GM12878 (cell line): ENCODE results near the gene TMEM72. TPM values are rescaled to one million over a fixed set of nuclear protein-coding genes. Genes with fewer than 3 reads are reported as not detected.
A peak's percentile ranks its signal among the peaks of the same experiment; 100 is the strongest.

ENCODE experiments used
- ATF7 ChIP-seq: fragments of 450-650 bp; IDR thresholded peaks from 2 replicates; pipeline ENCODE4 v1.6.1; 2016; ENCODE audit warnings: low read depth, mild to moderate bottlenecking
- CBFB ChIP-seq: IDR thresholded peaks from 2 replicates; pipeline ENCODE4 v1.6.1; 2016; ENCODE audit warnings: antibody characterized with exemption, low read depth
- FOXK2 ChIP-seq: fragments of 450-650 bp; IDR thresholded peaks from 2 replicates; pipeline ENCODE4 v1.6.1; 2017; ENCODE audit warnings: mild to moderate bottlenecking, moderate library complexity
- GATAD2B ChIP-seq: fragments of 450-650 bp; conservative IDR thresholded peaks from 2 replicates; pipeline ENCODE4 v1.6.1; 2017; ENCODE audit warnings: low read depth, mild to moderate bottlenecking, moderate library complexity
- HDAC6 ChIP-seq: fragments of 200-600 bp; sonication (generic); IDR thresholded peaks from one replicate; pipeline ENCODE4 v1.8.0; 2017; ENCODE audit warnings: antibody characterized with exemption; ENCODE audit not compliant: unreplicated experiment
- IKZF1 ChIP-seq: fragments of 450-650 bp; conservative IDR thresholded peaks from 2 replicates; pipeline ENCODE4 v1.6.1; 2017; ENCODE audit warnings: antibody characterized with exemption, mild to moderate bottlenecking
- NFXL1 ChIP-seq: fragments of 450-650 bp; IDR thresholded peaks from 2 replicates; pipeline ENCODE4 v1.6.1; 2017; ENCODE audit warnings: antibody characterized with exemption, mild to moderate bottlenecking, borderline replicate concordance
- NFYB ChIP-seq: IDR thresholded peaks from 2 replicates; pipeline ENCODE4 v1.6.1; 2011; ENCODE audit warnings: low read depth, mild to moderate bottlenecking, low read length, improper control_type of control experiment, moderate library complexity; ENCODE audit not compliant: insufficient read depth
- SMAD5 ChIP-seq: IDR thresholded peaks from 2 replicates; pipeline ENCODE4 v1.6.1; 2016; ENCODE audit warnings: antibody characterized with exemption, low read depth
- TBL1XR1 ChIP-seq: IDR thresholded peaks from 2 replicates; pipeline ENCODE4 v1.6.1; 2012; ENCODE audit warnings: low read depth, low read length, improper control_type of control experiment
- ZNF274 ChIP-seq: IDR thresholded peaks from one replicate; pipeline ENCODE4 v1.8.0; 2011; ENCODE audit not compliant: insufficient read length, insufficient read depth
- polyA plus RNA-seq, 11 experiments: library from polyadenylated mRNA; depleted of rRNA in 4 of 11; unstranded in 6 of 11; stranded (reverse) in 5 of 11; fragments of >200 nt; fragmentation: Nextera tagmentation in 4 of 11; fragmentation: Illumina TruSeq in 1 of 11; extraction: Ambion mirVana in 4 of 11; extraction: Trizol in 1 of 11; gene quantifications; 1 replicate in 1 of 11; 2 replicates in 10 of 11; pipeline versions ENCODE4 v1.2.1 to v1.2.3, GENCODE V29; 2011 to 2016; ENCODE audit warnings: inconsistent platforms in 2 of 11, missing spikeins in 2 of 11, low read depth in 1 of 11
- total RNA-seq, 4 experiments: library from RNA; depleted of rRNA in 3 of 4; stranded (reverse); fragments of >200 nt in 3 of 4; fragmentation: Illumina TruSeq in 1 of 4; extraction: Trizol in 1 of 4; gene quantifications; 2 replicates each; pipeline versions ENCODE4 v1.2.1 to v1.2.3, GENCODE V29; 2013 to 2021
- TF ChIP-seq, protein P1 (sequence below): fragments of 450-650 bp; IDR thresholded peaks from 2 replicates; pipeline ENCODE4 v1.6.1; 2017; ENCODE audit warnings: mild to moderate bottlenecking, moderate library complexity
- TF ChIP-seq, protein P2 (sequence below): IDR thresholded peaks from 2 replicates; pipeline ENCODE4 v1.6.1; 2012; ENCODE audit warnings: low read depth, low read length, improper control_type of control experiment
- TF ChIP-seq, protein P3 (sequence below): fragments of 450-650 bp; conservative IDR thresholded peaks from 2 replicates; pipeline ENCODE4 v1.6.1; 2017; ENCODE audit warnings: mild to moderate bottlenecking, moderate library complexity
- TF ChIP-seq, protein P4 (sequence below): fragments of 450-650 bp; formaldehyde crosslinking; IDR thresholded peaks from 2 replicates; pipeline ENCODE4 v1.4.0; 2020; ENCODE audit warnings: mild to moderate bottlenecking, moderate library complexity
- TF ChIP-seq, protein P5 (sequence below): IDR thresholded peaks from 2 replicates; pipeline ENCODE4 v1.6.1; 2011; ENCODE audit warnings: borderline replicate concordance, low read depth, mild to moderate bottlenecking, moderate library complexity, low read length; ENCODE audit not compliant: insufficient read depth, poor library complexity, severe bottlenecking

Gene TMEM72
- total and polyA plus RNA-seq, 10 of the 15 experiments (the other 5 are each of a cell fraction or from before 2014, with no cell fraction given), result 0.12 TPM; not detected in 9

DNA sequence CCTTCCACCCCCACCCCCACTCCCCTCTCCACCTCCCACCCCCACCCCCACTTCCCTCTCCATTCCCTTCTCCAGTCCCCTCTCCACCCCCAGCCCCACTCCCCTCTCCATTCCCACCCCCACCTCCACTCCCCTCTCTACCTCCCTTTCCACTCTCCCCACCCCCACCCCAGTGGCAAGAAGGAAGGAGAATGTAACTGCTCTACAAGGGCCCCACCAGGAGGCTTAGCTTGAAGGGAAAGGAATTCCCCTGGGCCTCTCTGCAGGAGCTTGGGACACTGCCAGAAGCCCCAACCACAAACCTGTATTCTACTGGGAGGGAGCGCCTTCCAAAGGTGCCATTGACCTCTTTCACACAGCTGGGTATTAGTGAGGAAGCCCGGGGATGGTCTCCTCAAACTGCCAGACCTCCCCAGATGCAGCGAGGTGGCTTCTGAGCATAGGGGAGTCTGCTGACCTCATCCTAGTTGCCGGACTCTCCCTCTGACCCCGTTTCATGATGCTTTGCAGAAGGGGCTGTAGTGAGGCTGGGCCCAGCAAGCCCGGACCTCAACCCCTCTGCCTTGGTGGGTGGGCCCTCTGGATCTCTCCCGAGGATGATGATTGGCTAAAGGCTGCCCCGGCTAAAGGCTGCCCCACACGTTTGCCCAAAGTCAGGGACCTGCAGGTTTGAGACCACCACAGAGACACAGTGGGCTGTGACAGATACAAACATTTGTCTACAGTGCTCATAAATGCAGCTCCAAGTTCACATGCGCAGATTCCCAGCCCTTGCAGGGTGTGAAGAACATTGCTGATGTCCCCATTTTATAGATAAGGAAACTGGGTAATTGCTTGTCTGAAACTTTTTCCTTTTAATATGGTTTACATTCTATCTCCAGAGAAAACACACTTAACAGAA is 64.5 kb downstream of the TMEM72 start (continued):
- TF ChIP-seq, protein P1, sequence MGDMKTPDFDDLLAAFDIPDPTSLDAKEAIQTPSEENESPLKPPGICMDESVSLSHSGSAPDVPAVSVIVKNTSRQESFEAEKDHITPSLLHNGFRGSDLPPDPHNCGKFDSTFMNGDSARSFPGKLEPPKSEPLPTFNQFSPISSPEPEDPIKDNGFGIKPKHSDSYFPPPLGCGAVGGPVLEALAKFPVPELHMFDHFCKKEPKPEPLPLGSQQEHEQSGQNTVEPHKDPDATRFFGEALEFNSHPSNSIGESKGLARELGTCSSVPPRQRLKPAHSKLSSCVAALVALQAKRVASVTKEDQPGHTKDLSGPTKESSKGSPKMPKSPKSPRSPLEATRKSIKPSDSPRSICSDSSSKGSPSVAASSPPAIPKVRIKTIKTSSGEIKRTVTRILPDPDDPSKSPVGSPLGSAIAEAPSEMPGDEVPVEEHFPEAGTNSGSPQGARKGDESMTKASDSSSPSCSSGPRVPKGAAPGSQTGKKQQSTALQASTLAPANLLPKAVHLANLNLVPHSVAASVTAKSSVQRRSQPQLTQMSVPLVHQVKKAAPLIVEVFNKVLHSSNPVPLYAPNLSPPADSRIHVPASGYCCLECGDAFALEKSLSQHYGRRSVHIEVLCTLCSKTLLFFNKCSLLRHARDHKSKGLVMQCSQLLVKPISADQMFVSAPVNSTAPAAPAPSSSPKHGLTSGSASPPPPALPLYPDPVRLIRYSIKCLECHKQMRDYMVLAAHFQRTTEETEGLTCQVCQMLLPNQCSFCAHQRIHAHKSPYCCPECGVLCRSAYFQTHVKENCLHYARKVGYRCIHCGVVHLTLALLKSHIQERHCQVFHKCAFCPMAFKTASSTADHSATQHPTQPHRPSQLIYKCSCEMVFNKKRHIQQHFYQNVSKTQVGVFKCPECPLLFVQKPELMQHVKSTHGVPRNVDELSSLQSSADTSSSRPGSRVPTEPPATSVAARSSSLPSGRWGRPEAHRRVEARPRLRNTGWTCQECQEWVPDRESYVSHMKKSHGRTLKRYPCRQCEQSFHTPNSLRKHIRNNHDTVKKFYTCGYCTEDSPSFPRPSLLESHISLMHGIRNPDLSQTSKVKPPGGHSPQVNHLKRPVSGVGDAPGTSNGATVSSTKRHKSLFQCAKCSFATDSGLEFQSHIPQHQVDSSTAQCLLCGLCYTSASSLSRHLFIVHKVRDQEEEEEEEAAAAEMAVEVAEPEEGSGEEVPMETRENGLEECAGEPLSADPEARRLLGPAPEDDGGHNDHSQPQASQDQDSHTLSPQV, result no peak
- TF ChIP-seq SMAD5 (no peak), TBL1XR1 (no peak), NFYB (0 out of 2 replicates have a peak, but pooled peaks have one; percentile 40), IKZF1 (peak; percentile 33; the same call in 1 of the 2 replicates), NFXL1 (no peak), FOXK2 (no peak), CBFB (0 out of 2 replicates have a peak, but pooled peaks have one; percentile 24), GATAD2B (peak; percentile 42; the same call in 1 of the 2 replicates), HDAC6 (no peak), ZNF274 (no peak), ATF7 (no peak)
- TF ChIP-seq, protein P2, sequence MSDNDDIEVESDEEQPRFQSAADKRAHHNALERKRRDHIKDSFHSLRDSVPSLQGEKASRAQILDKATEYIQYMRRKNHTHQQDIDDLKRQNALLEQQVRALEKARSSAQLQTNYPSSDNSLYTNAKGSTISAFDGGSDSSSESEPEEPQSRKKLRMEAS, result no peak
- TF ChIP-seq, protein P3, sequence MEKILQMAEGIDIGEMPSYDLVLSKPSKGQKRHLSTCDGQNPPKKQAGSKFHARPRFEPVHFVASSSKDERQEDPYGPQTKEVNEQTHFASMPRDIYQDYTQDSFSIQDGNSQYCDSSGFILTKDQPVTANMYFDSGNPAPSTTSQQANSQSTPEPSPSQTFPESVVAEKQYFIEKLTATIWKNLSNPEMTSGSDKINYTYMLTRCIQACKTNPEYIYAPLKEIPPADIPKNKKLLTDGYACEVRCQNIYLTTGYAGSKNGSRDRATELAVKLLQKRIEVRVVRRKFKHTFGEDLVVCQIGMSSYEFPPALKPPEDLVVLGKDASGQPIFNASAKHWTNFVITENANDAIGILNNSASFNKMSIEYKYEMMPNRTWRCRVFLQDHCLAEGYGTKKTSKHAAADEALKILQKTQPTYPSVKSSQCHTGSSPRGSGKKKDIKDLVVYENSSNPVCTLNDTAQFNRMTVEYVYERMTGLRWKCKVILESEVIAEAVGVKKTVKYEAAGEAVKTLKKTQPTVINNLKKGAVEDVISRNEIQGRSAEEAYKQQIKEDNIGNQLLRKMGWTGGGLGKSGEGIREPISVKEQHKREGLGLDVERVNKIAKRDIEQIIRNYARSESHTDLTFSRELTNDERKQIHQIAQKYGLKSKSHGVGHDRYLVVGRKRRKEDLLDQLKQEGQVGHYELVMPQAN, result no peak
- TF ChIP-seq, protein P4, sequence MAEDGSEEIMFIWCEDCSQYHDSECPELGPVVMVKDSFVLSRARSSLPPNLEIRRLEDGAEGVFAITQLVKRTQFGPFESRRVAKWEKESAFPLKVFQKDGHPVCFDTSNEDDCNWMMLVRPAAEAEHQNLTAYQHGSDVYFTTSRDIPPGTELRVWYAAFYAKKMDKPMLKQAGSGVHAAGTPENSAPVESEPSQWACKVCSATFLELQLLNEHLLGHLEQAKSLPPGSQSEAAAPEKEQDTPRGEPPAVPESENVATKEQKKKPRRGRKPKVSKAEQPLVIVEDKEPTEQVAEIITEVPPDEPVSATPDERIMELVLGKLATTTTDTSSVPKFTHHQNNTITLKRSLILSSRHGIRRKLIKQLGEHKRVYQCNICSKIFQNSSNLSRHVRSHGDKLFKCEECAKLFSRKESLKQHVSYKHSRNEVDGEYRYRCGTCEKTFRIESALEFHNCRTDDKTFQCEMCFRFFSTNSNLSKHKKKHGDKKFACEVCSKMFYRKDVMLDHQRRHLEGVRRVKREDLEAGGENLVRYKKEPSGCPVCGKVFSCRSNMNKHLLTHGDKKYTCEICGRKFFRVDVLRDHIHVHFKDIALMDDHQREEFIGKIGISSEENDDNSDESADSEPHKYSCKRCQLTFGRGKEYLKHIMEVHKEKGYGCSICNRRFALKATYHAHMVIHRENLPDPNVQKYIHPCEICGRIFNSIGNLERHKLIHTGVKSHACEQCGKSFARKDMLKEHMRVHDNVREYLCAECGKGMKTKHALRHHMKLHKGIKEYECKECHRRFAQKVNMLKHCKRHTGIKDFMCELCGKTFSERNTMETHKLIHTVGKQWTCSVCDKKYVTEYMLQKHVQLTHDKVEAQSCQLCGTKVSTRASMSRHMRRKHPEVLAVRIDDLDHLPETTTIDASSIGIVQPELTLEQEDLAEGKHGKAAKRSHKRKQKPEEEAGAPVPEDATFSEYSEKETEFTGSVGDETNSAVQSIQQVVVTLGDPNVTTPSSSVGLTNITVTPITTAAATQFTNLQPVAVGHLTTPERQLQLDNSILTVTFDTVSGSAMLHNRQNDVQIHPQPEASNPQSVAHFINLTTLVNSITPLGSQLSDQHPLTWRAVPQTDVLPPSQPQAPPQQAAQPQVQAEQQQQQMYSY (CRISPR knock-in tag), result no peak
- TF ChIP-seq, protein P5, sequence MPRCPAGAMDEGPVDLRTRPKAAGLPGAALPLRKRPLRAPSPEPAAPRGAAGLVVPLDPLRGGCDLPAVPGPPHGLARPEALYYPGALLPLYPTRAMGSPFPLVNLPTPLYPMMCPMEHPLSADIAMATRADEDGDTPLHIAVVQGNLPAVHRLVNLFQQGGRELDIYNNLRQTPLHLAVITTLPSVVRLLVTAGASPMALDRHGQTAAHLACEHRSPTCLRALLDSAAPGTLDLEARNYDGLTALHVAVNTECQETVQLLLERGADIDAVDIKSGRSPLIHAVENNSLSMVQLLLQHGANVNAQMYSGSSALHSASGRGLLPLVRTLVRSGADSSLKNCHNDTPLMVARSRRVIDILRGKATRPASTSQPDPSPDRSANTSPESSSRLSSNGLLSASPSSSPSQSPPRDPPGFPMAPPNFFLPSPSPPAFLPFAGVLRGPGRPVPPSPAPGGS, result no peak
